HG03558 (cell line): ENCODE results near the gene BAK1.

ENCODE experiments used
- ATAC-seq: cut with Tn5 transposase; IDR thresholded peaks from one replicate; pipeline ENCODE4 v1.9.1; 2021; ENCODE audit warnings: moderate number of reproducible peaks; ENCODE audit not compliant: unreplicated experiment; ENCODE audit errors: extremely low read depth

BAK1 gene

DNA sequence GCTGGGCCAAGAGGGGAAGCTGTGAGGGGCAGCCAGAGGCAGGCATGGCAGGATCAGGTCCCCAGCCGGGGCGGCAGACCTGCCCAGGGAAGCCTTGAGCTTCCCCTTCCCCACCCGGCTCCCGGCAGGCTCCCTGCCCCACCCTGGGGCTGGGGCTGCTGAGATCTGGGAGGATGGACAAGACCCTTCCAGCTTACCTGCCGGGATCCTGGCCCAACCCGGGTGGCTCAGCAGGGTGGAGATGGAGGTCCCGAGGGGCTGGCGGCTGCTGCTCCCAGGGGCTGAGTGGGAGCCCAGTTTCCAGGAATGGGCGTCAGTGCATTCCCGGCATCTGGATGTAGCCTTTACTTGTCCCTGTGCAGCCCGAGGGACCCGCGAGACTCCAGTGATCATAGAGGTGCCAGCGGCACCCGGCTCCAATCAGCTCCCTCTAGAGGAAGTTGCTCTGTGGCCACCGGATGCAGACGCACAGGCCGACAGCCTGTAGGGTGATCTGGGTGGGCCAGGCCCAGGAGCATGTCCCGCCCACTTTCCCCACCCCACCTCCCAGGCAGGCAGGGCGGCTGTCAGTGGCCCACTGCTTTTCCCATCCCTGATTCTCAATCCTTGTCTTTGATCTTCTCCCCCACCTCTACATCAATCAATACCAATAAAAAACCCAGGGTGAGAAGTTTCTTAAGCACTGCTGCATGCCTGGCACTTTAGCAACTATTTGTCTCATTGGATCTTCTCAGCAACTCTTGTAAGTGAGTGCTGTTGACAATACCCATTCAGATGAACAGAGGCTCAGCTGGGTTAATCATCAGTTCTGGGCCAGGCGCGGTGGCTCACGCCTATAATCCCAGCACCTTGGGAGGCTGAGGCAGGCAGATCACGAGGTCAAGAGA is at the start of gene BAK1:
BAK1 (minus strand) TSS at position 449 of the 887 bp plus-strand sequence. CDS start 2,672 bp downstream, outside the sequence.
- ATAC-seq = no peak

DNA sequence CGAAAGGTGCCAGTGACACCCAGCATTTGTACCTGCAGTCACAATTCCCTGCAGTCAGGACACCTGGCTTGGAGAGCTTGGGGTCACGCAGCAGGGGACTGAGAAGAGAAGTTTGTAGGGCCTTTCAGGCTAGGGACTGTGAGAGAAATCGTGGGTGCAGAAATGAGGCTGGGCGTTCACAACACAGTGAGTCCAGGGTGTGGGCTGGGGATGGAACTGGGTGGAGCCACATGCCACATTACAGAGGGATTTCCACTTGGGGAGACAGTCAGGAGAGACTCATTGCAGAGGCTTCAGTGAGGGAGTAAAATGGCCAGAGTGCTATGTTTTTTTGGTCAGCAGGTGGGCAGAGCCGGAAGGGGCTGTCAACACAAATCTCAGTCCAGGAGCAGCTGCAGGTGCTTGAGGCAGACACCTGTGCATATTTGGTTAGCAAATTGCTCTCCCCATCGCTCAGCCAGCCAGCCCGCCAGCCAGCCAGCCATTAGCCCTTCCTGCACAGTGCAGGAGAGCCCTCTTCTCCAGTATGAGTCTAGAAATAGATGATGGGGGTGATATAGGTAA is 48.4 kb upstream of the BAK1 start:
- ATAC-seq = no peak

DNA sequence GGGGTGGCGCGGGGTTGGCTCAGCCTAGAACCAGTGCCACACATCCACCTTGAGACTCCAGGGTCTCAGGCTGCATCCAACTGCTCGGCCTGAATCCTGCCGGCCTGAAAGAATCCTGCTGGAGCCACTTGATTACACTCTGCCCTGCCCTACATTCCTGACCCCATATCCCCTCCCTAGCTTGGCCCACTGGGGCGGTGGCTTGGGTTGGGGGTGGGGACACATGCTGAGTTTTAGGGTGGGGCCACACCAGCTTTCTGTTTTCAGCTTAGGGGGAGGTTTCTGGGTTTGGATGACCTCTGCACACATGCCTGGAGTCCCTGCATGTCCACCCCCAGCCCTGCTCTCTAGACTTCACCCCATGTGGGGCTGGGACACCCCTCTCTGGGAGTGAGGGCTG is 47.8 kb upstream of the BAK1 start:
- no peak for ATAC-seq

DNA sequence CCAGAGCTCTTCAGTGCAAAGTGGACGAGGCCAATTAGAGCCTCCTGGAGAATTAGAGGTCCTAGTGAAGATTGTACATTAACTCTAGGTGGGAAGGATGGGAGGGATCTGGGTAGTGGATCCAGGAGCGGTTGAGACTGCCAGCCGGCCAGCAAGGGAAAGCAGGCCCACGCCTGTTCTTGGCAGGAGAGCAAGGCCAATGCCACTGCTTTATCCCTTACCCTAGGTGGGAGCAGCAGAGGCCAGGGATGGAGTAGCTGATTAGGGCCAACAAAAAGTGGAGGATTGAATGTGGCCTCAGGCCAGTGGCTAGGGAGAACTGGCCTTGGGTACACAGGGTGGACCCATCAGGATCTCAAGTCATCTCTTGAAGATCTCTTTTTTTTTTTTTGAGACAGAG is 44.8 kb upstream of the BAK1 start:
- no peak for ATAC-seq

DNA sequence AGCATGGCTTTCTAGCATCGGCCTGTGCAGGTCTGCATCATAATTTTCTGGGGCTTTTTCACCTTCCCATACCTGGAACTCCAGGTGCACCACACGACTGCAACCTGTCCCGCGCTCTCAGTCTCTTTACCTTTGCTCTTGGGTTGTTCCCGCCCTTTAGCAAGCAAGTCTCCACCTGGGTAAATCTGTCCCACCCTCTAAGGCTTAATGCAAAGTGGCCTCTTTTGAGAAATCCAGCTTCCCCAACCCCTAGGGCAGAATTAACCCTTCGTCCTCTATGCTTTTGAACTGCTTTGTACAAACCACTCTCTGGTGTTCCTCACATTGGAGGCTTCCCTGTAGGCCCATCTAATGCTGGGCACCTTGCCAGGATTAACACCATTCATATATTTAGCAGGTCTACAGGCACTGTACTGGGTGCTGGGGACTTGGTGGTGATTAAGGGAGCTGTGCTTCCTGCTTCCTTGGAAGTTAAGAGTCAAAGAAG is 43.9 kb upstream of the BAK1 start:
- ATAC-seq = no peak

DNA sequence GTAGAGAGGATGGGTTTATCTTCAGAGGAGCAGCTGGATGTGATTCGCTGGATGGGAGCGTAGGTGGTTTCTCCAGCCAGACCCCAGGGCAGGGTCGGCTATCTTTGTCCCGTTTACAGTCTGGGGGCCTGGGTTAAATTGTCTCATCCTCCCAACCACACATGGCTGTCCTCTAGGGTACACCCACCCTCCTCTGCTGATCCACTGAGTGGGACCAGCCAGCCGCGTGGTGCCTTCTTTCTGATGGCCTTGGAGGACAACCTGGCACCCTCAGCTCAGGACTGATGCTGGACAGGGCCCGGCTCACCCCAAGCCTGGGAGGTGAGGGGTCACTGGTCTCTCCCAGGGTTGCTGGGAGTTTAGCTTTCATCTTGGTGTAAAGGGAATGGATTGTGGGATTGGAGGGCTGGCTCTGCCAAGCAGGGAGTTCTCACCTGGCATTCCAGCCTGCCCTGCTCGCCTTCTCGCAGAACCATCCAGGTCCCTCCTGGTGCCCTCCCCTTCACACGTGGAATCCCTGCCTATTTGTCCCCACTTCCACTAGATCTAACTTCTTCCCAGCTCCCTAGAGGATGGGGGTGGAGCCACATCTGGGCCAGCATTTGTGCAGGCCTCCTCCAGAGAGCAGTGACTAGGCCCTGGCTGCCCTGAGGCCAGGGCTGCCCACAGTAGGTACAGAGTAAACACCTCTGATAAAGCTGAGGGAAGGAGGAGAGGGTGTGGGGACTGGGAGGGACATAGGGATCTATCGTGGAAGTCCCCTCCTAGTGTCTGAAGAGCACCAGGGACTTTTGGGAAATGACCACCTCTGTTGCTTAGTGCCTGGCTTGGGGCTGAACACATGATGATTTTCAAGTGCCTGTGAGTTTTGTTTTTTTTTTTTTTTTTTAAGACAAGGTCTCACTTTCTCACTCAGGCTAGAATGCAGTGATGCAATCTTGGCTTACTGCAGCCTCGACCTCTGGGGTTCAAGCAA is 42.7 kb upstream of the BAK1 start:
- no peak for ATAC-seq

DNA sequence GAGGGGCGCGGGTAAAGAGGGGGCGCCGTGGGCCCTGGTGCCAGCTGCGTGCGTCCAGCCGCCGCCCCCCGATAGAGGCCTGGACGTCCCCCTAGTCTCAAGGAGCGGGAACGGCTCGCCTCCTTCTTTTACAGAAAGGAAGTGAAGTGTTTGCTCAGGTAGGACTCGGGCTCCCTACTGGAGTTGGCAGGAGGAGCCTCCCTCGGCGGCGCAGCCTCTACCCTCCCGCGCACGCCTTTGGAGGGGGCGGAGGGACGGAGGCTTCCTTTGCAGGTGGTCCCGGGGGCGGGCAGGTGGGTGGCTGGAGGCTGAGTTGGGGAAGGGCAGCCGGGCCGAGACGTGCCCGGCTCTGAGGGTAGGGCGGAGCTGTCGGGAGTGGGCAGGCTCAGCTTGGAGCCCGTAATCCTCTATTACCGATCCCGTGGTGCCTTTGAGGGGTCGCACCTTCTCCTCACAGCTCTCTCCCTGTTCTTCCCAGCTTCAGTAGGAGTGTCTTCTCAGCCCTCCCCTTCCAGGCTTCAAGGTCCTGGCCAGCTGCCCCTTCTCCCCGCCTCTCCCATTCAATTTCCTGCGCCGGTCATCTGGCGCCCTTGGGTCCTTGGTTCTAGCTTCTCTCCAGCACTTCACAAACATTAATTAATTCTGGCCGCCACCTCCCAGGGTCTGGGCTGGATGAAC is 41.8 kb upstream of the BAK1 start:
- ATAC-seq = no peak

DNA sequence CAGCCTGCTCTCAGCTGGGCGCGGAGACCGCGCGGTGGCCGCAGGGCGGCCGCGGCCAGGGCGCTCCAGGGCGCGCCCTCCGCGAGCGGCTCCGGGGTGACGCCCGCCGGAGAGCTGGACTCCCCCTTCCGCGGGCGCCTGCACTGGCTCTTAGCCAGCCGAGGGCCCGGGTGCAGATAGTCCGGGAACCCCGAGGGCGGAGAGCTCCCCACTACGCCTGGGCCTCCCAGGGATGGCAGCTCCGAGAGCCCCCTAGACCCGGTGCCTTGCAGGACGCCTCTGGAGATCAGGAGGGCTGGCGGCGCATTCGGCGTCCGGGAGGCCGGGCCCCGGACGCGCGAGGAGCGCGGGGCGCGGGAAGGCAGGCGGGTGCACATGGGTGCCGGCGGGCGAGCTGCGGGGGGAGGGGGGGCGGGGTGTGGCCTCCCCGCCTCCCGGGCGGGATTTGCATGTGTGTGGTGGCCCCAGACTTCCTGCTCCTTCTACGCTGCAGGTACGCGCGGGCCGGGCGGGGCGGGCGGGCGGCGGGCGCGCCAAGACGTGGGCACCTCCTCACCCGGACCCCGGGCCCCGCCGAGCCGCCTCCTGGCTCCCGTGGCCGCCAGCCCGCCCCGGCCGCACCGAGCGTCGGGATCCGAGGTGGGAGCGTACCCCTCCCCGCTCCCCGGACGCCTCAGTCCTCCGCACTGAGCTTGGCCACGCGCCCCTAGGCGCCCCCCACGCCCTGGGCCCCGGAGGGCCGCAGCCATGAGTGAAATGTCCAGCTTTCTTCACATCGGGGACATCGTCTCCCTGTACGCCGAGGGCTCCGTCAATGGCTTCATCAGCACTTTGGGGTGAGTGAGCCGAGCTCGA is 41.0 kb upstream of the BAK1 start, which contains the start of gene ITPR3:
ITPR3 (plus strand) TSS at position 467 of the 855 bp plus-strand sequence; CDS start at position 748, 281 bp downstream.
- ATAC-seq = no peak

DNA sequence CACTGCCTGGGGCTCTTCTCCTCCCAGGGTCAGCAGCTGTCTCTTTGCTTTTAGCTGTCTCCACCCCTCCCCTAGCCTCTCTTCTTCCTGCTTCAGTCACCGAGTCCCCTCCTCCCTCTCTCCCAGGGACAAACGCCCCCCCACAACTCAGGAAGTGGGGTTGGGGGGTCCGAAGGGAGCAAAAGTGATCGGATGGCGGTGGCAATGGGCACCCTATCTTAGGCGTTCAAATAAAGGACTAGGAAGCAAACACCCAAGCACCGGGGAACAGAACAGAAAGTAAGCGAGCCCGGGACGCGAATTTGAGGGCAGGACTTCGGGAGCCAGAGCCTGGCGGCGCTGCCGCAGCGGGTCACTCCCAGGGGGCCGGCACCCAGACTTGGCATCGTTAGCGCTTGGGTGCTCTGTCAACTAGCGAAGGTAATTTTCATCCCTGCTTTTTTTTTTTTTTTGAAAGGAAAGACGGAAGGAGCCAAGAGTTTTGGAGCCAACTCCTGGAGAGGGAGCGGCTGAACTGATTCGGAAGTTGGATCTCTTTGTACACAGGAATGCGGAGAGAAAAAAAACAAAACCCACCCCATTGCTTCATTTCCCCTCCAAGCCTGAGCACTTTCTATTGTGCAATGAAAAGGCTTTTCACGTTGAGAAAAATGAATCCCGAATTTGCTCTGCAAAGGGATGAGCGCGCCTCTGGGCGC is 40.2 kb upstream of the BAK1 start:
- no peak for ATAC-seq

DNA sequence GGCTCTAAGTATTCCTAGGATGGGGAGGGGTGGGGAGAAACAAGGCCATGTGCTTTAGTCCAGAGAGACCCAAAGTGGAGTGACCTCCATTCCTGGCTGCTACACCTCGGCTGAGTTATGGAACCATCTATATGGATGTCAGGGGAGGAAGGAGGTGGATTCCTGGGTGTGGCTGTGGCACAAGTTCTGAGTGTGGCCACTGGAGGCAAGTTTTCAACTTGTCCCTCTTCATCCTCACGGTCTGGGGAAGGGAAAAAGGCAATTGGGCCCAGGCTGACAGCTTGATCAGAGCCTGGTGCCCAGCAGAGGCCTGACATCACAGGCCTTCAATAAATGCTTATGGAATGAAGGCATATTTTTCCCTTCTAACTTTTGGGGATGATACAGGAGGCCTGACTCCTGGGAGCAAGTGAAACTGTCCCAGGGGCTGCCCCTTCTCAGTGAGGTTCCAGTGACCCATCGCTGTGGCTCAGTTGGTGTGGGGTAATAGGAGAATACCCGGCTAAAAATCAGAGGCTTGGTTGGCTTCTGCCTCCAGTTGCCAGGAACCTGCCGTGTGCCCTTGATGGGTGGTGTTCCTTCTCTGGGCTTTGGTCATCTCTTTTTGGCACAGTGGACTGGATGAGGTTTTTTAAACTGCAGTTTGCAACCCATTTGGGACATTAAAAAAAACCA is 39.2 kb upstream of the BAK1 start:
- ATAC-seq = no peak

DNA sequence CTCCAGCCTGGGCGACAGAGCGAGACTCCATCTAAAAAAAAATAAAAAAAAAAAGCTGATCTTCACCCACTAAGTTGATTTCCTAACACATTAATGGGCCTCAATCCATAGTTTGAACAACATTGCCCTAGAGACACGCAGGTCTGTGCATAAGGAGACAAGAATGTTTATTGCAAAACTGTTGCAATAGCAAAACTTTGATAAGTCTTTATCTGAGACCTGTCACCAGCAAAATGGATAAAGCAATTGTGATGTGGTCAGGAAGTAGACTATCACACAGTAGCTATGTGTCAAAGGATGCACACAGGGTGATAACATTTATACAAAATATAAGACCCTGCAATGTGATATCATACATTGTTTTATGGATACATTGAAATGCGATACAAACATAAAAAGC is 36.8 kb upstream of the BAK1 start:
- no peak for ATAC-seq

DNA sequence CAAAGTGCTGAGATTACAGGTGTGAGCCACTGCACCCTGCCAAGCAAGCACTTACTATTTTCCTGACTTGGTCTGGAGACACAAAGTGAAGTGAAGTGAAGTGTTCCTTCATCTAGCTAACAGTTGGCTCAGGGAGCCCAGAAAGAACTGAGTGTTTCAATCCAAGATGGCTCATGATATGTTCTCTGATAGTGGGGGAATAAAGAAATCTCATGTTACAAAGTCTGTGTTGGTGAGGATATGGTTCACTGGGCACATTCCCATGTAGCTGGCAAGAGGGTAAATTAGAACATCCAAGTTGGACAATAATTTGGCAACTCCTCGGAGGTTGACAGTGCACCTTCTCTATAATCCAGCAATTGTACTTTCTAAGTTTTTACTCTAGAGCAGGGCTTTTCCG is 36.0 kb upstream of the BAK1 start:
- no peak for ATAC-seq

DNA sequence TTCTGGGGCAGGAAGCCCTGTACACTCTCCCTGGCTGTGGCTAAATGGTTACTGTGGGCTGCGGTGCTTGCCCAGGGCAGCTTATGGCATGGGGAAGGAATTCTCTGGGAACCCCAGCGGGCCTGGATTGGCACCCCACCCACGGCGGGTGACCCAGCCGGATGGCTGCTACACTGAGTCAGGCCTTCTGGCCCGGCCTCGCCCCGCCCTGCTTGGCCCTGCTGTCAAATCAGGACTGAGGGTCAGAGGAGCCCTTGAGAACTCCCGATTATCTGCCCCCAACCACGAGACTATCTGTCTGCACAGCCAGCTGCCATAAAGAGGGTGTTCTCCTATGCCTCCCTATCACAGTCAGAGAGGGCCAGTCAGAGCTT is 33.7 kb upstream of the BAK1 start:
- no peak for ATAC-seq

DNA sequence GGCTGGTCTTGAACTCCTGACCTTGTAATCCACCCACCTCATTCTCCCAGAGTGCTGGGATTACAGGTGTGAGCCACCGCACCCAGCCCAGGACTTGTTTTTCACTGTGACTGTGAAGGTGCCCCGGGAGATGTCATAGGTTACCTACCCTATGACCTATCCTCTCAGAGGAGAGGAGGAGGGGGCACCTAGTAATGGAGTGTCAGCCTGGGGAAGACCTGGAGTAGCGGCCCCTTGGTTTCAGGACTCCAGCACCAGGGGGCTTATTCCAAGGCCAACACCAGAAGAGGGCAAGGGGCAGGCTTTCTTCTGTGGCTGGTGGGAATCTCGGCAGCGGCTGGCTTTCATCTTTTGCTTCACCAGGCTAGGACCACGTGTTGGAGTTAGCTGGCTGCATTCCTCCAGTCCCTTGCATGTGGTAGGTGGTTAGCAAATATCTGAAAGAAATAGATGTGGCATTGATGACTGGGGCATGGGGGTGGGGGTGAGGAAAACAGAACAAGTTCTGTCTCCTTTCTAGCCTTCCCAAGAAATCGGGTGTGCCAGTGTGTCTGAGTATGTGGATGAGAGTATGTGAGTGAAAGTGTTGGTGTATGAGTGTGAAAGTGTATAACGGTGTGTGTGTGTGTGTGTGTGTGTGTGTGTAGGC is 33.2 kb upstream of the BAK1 start:
- no peak for ATAC-seq

DNA sequence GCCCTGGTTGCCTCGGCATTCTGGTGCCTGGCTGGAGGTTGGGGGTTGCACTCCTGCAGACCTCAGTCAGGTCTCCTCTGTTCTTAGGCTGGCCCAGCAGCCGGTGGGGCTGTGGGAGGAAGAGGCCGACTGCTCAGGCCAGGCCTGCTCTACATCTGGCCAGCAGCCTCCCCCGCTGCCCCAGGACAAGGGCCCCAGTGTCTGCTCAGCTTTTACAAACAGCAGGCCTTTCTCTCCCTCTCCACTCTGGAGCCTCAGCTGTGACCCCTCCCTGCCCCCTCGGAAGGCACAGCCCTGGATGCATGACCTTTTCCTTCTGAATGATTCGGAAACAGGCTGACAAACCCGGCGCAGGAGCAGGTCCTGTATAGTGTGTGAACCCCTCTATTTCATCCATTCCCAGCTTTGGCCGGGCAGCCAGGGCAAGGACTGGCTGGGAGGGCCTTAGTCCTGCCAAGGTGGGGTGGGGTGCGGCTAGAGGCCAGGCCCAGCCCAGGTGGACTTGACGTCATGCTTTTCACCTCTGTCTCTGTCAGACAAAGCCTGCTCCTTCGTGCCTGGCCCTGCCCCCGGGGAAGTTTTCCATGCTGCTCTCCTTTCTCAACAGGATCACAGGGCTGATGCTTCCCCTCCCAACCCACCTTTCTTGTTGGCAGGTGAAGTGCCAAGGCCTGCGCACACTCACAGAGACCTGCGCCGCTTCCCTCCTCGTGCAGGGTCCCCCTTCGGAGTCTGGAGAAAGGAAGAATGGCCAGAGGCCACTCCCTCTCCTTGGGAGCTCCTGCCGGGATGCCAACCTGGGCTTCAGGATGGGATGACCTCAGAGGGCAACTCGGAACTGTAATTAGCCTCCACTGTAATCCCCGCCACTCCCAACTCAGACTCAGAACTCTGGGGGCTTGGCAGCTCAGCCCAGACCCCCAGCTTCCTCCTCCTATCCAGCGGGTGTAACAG is 31.0 kb upstream of the BAK1 start:
- no peak for ATAC-seq

DNA sequence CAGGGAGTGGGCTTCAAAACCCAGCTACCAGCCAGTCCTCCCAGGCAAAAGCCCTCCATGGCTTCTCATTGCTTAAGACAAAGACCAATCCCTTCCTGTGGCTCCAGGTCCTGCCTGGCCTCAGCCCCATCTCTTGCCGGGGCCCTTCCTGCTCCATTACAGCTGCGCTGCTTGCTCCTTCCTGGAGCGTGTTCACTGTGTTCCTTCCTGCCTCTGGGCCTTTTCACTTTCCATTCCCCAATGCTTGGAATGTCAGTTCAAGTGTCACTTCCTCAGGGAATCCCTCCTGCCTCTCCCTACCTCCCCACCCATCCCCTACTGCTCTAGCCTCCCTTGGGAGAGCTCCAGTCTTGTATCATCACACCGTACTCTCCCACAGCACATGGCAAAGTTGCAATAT is 30.0 kb upstream of the BAK1 start:
- ATAC-seq = no peak
